ENCODE results near the gene SLC39A9. TPM values are rescaled to one million over a fixed set of nuclear protein-coding genes. Genes with fewer than 3 reads are reported as not detected.

Gene SLC39A9
- total RNA-seq, 1 donor from 2014 or later: 54.1 TPM

GRCh38 chr14:69366761-69367160 lies 31.7 kb upstream of the SLC39A9 start:
- intact Hi-C loops (cut with micrococcal nuclease): no loop called here

- intact Hi-C loops (cut with micrococcal nuclease): no loop called here
These were observed 30.1 kb upstream of the SLC39A9 start for GRCh38 chr14:69368381-69368780.

- intact Hi-C loops (cut with micrococcal nuclease): no loop called here
These were observed 28.4 kb upstream of the SLC39A9 start for GRCh38 chr14:69370061-69370460.

GRCh38 chr14:69372146-69372545 lies 26.3 kb upstream of the SLC39A9 start:
- intact Hi-C loops (cut with micrococcal nuclease): no loop called here

GRCh38 chr14:69373104-69373503 lies 25.4 kb upstream of the SLC39A9 start:
- intact Hi-C loops (cut with micrococcal nuclease): no loop called here

GRCh38 chr14:69374235-69374634 lies 24.3 kb upstream of the SLC39A9 start:
- intact Hi-C loops (cut with micrococcal nuclease): no loop called here

GRCh38 chr14:69375182-69375581 lies 23.3 kb upstream of the SLC39A9 start:
- intact Hi-C loops (cut with micrococcal nuclease): no loop called here

- intact Hi-C loops (cut with micrococcal nuclease): no loop called here
These were observed 22.8 kb upstream of the SLC39A9 start for GRCh38 chr14:69375722-69376121.

- intact Hi-C loops (cut with micrococcal nuclease): no loop called here
These were observed 22.1 kb upstream of the SLC39A9 start for GRCh38 chr14:69376439-69376838.

- intact Hi-C loops (cut with micrococcal nuclease): no loop called here
These were observed 20.2 kb upstream of the SLC39A9 start for GRCh38 chr14:69378274-69378673.

GRCh38 chr14:69387311-69387710 lies 11.2 kb upstream of the SLC39A9 start:
- intact Hi-C loops (cut with micrococcal nuclease): no loop called here

GRCh38 chr14:69391400-69391799 lies 7.1 kb upstream of the SLC39A9 start:
- intact Hi-C loops (cut with micrococcal nuclease): loop anchor here (10.0 kb wide), 2 partner anchors 293 to 1697 kb away; partner anchors contain the start of gene RDH11

- intact Hi-C loops (cut with micrococcal nuclease): loop anchor here (10.0 kb wide), 2 partner anchors 292 to 1698 kb away; partner anchors contain the start of gene RDH11
These were observed 6.0 kb upstream of the SLC39A9 start for GRCh38 chr14:69392481-69392880.

- intact Hi-C loops (cut with micrococcal nuclease): loop anchor here (2.0 to 10.0 kb wide), 4 partner anchors 153 to 1701 kb away; partner anchors contain the start of genes ACTN1 and RDH11
These were observed 2.6 kb upstream of the SLC39A9 start for GRCh38 chr14:69395929-69396328.

GRCh38 chr14:69398818-69399210 lies 322 bp downstream of the SLC39A9 start:
- intact Hi-C loops (cut with micrococcal nuclease): loop anchor here (1.0 to 10.0 kb wide), 11 partner anchors 45 to 1704 kb away; partner anchors contain the start of genes ACTN1, DCAF5, GALNT16 and MED6

- intact Hi-C loops (cut with micrococcal nuclease): loop anchor here (2.0 to 10.0 kb wide), 5 partner anchors 139 to 1705 kb away; partner anchors contain the start of genes ACTN1, GALNT16, RDH11 and ZFYVE26
These were observed 1.3 kb downstream of the SLC39A9 start for GRCh38 chr14:69399750-69400149.

GRCh38 chr14:69400154-69400553 lies 1.7 kb downstream of the SLC39A9 start:
- intact Hi-C loops (cut with micrococcal nuclease): no loop called here

GRCh38 chr14:69401841-69402240 lies 3.3 kb downstream of the SLC39A9 start:
- intact Hi-C loops (cut with micrococcal nuclease): no loop called here

- intact Hi-C loops (cut with micrococcal nuclease): no loop called here
These were observed 6.0 kb downstream of the SLC39A9 start for GRCh38 chr14:69404478-69404877.

- intact Hi-C loops (cut with micrococcal nuclease): no loop called here
These were observed 6.4 kb downstream of the SLC39A9 start for GRCh38 chr14:69404883-69405282.

GRCh38 chr14:69405762-69406161 lies 7.3 kb downstream of the SLC39A9 start:
- intact Hi-C loops (cut with micrococcal nuclease): no loop called here

GRCh38 chr14:69408331-69408960 lies 10.0 kb downstream of the SLC39A9 start:
- intact Hi-C loops (cut with micrococcal nuclease): no loop called here

GRCh38 chr14:69413483-69413882 lies 15.0 kb downstream of the SLC39A9 start:
- intact Hi-C loops (cut with micrococcal nuclease): no loop called here

Data from T-helper 1 cell treated with Interleukin-12 subunit alpha and Interleukin-12 subunit beta and Interleukin-4 antibody, amounts not matched to agents 30 ng/mL and 1 ng/mL, for 36 hours (primary cell).